ENCODE results near the gene PTER.

The PTER gene, protein sequence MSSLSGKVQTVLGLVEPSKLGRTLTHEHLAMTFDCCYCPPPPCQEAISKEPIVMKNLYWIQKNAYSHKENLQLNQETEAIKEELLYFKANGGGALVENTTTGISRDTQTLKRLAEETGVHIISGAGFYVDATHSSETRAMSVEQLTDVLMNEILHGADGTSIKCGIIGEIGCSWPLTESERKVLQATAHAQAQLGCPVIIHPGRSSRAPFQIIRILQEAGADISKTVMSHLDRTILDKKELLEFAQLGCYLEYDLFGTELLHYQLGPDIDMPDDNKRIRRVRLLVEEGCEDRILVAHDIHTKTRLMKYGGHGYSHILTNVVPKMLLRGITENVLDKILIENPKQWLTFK

DNA sequence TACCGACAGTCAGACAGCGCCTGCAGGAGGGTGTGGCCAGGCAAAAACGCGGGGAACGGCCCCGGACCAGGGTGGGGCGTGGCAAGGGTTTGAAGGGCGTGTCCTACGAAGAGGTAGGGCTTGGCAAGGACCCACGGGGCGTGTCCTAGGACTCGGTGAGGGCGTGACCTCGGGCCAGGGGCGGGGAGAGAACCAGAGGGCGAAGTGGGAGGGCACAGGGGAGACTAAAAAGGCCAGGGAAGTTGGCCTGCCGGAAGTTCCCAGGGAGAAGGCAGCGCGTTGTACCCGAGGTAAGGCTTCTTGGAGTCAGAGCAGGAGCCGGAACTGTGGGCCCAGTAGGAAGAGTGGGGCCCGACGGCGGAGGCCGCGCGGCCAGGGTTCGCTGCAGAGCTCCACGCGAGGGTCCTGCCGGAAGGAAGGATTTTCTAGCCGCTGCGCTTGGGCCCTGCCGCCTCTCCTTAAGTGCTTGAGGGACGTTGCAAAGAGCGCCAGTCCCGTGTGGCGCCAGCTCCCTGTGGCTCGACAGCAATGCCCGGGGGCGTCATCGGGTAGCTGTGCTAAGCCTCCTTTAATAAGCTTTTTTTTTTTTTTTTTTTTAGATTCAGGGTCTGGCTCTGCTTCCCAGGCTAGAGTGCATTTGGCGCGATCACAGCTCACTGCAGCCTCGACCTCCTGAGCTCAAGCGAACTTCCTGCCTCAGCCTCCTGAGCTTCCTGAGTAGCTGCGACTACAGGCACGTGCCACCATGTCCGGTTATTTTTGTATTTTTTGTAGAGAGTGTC lies at the start of gene PTER:
TSS of gene PTER (plus strand) at position 253 of the 782 bp plus-strand sequence. CDS start 47,375 bp downstream, outside the sequence.
- TF ChIP-seq, protein P1, sequence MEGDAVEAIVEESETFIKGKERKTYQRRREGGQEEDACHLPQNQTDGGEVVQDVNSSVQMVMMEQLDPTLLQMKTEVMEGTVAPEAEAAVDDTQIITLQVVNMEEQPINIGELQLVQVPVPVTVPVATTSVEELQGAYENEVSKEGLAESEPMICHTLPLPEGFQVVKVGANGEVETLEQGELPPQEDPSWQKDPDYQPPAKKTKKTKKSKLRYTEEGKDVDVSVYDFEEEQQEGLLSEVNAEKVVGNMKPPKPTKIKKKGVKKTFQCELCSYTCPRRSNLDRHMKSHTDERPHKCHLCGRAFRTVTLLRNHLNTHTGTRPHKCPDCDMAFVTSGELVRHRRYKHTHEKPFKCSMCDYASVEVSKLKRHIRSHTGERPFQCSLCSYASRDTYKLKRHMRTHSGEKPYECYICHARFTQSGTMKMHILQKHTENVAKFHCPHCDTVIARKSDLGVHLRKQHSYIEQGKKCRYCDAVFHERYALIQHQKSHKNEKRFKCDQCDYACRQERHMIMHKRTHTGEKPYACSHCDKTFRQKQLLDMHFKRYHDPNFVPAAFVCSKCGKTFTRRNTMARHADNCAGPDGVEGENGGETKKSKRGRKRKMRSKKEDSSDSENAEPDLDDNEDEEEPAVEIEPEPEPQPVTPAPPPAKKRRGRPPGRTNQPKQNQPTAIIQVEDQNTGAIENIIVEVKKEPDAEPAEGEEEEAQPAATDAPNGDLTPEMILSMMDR (IDR thresholded peaks at IDR 0.05; ENCODE audit: insufficient read depth, low read depth, low read length, missing control alignments): no peak
- peak within 1 kb of the TSS; percentile 62 for H3K4me3 ChIP-seq (ENCODE audit: low read length)
- peak; percentile 94 for DNase-seq (ENCODE audit: low read depth)

DNA sequence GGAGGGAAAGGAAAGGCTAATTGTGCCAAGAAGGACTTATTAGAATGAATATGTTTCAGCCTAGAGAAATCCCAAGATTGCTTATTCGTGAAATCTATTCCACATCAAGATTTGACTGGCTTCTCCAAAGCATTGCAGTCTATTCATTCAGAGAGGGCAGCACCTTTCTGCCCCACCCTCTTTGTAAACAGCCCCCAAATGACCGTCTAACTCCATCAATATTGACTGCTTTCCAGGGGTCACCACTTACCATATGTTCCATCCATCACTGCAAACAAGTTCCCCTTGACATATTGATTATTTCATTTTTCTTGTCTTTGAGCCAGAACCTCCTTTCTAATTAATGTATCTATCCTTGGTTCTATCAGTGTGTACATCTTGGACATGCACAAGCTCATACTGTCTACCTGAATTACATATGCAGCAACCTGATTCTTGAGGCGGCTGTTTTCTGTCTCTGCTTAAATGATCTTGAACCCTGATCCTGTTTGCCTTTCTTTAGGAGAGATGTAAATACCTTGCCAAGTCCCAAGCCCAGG lies 44.2 kb upstream of the PTER start:
- DNase-seq (ENCODE audit: low read depth): no peak
- TF ChIP-seq, protein P1 (IDR thresholded peaks at IDR 0.05; ENCODE audit: insufficient read depth, low read depth, low read length, missing control alignments): no peak
- no peak overlapping the region for H3K4me3 ChIP-seq (ENCODE audit: low read length)

DNA sequence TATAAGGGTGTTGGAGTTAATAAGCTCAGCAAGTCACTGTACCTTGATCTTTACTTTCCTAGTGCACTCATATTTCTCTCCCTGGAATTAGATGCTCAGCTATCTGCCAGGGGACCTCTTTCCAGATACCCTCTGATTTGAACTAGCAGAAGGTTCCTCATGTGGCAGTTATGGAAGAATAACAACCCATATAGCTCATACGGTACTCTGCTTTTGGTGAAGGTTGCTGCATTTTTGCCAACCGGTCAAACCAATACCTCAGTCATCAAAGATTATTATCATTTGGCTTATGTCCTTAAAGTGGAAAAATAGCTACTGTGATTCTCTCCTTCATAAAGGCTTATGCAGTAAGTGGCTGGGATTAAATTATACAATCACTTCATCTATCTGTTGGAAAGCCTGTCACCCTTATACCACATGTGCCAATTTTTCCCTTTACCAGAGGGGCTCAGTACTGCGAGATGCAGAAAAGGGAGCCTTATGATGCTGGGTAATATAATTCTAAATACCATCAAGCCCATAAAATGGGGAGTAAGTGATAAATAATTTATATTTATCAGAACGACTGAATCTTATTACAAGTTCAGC lies 43.4 kb upstream of the PTER start:
- TF ChIP-seq, protein P1 (IDR thresholded peaks at IDR 0.05; ENCODE audit: insufficient read depth, low read depth, low read length, missing control alignments): no peak
- no peak overlapping the region for H3K4me3 ChIP-seq (ENCODE audit: low read length)
- DNase-seq (ENCODE audit: low read depth): no peak

DNA sequence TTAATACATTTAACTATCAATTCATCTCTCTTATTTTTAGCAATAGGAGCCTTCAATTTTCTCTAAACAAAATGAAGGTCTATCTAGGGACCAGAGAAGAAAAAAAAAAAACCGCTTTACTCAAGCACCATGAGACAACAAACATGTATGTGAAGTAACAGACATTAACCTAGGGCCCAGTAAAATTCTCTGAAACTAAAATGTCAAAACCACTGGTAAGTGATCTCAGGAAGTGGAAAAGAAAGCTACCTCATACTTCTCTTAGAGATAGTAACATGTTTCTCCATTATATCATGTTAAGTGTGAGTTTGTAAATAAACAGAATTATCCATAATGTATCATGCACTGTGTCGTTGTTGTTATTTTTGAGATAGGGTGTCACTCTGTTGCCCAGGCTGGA lies 35.4 kb upstream of the PTER start:
- H3K4me3 ChIP-seq (ENCODE audit: low read length): no peak overlapping the region
- no peak for DNase-seq (ENCODE audit: low read depth)
- TF ChIP-seq, protein P1 (IDR thresholded peaks at IDR 0.05; ENCODE audit: insufficient read depth, low read depth, low read length, missing control alignments): no peak

DNA sequence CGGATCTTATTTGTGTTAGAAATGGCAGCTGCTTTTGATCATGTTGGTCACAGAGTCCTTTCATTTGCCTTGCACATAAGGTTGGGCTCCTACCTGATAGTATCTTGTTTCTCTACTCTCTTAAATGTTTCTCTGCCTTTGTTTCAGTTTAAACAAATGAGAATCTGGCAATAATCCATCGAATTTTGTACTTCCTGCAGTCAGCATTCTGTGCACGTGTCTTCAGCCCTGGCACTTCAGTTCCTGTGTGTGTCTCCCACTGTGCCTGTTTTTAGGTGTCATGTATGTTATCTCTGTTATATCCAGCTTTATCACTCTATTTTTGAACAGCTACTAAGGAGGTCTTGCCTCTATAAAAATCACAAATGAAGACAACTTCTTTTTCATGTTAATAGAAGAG lies 28.4 kb upstream of the PTER start:
- DNase-seq (ENCODE audit: low read depth): no peak
- H3K4me3 ChIP-seq (ENCODE audit: low read length): no peak overlapping the region

DNA sequence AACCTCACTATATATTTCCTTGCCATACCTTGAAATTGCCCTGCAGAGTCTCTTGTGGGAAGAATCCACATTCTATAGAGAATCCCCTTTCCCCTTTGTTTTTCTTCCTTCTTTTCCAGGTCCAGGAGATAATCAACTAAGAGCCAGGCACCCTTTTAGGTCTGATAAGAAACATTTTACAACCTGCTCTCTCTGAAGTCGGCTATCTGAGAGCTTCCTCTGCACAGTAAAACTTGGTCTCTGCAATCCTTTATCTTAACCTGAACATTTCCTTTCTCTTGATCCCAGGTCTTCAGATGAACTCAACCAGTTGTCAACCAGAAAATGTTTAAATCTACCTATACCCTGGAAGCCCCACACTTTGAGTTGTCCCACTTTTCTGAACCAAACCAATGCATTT lies 19.5 kb upstream of the PTER start:
- TF ChIP-seq, protein P1 (IDR thresholded peaks at IDR 0.05; ENCODE audit: insufficient read depth, low read depth, low read length, missing control alignments): no peak
- no peak overlapping the region for H3K4me3 ChIP-seq (ENCODE audit: low read length)
- DNase-seq (ENCODE audit: low read depth): no peak

More for the DNA sequence above, 28.4 kb upstream of the PTER start:
- TF ChIP-seq, protein P1 (IDR thresholded peaks at IDR 0.05; ENCODE audit: insufficient read depth, low read depth, low read length, missing control alignments): no peak
